Keratinocyte (primary cell): ENCODE measurements around the gene NMD3. TPM values are rescaled to one million over a fixed set of nuclear protein-coding genes. Genes with fewer than 3 reads are reported as not detected.
A peak's percentile ranks its signal among the peaks of the same experiment; 100 is the strongest.
"Not testable (repeated sequence)": the region's sequence is repeated elsewhere in the genome, so short reads cannot be mapped to it uniquely, and the experiment has no call there.

Source experiments
- DNase-seq: peaks from one replicate; pipeline ENCODE4 v3.0.0-alpha.2; 2011; ENCODE audit warnings: low read depth, missing footprints, low spot score
- FAIRE-seq: peaks from 2 replicates; lab custom pipeline; 2011; peaks lifted over from hg19 to GRCh38; lab: Jason Lieb, UNC
- H2AFZ ChIP-seq: 2 replicates; pipeline ENCODE4 v1.6.0; 2012; ENCODE audit warnings: low read length, control low read depth, inconsistent platforms; ENCODE audit not compliant: control insufficient read depth
- H3K27ac ChIP-seq: 2 replicates; pipeline ENCODE4 v1.5.1; 2011; ENCODE audit warnings: low read length; ENCODE audit not compliant: control insufficient read depth, insufficient read depth
- H3K27me3 ChIP-seq: 3 replicates; pipeline ENCODE4 v1.6.0; 2011; ENCODE audit warnings: low read length; ENCODE audit not compliant: control insufficient read depth, insufficient read depth; ENCODE audit errors: extremely low read depth
- H3K36me3 ChIP-seq, 2 experiments: 2 replicates in 1 of 2; 3 replicates in 1 of 2; pipeline ENCODE4 v1.5.1; 2011; ENCODE audit warnings: low read length in 2 of 2, mild to moderate bottlenecking in 1 of 2; ENCODE audit not compliant: control insufficient read depth in 2 of 2, insufficient read depth in 2 of 2; ENCODE audit errors: extremely low read depth in 1 of 2
- H3K4me1 ChIP-seq: 3 replicates; pipeline ENCODE4 v1.5.1; 2011; ENCODE audit warnings: low read length; ENCODE audit not compliant: control insufficient read depth, insufficient read depth; ENCODE audit errors: extremely low read depth
- H3K4me2 ChIP-seq: 3 replicates; pipeline ENCODE4 v1.6.0; 2011; ENCODE audit warnings: low read depth, low read length; ENCODE audit not compliant: control insufficient read depth, insufficient read depth; ENCODE audit errors: extremely low read depth
- H3K4me3 ChIP-seq, 3 experiments: fragments of 200-600 bp in 1 of 3; sonication (generic) in 1 of 3; 2 replicates in 2 of 3; 3 replicates in 1 of 3; pipeline ENCODE4 v1.5.1; 2011 to 2016; ENCODE audit warnings: low read length in 3 of 3, mild to moderate bottlenecking in 3 of 3, control low read depth in 2 of 3, inconsistent platforms in 1 of 3, low read depth in 1 of 3, mixed read lengths in 1 of 3, mixed run types in 1 of 3, moderate library complexity in 1 of 3; ENCODE audit not compliant: control insufficient read depth in 2 of 3, insufficient read depth in 2 of 3; ENCODE audit errors: extremely low read depth in 1 of 3
- H3K79me2 ChIP-seq: 2 replicates; pipeline ENCODE4 v1.6.0; 2012; ENCODE audit warnings: low read length; ENCODE audit not compliant: control insufficient read depth, insufficient read depth
- H3K9ac ChIP-seq: 3 replicates; pipeline ENCODE4 v1.6.0; 2011; ENCODE audit warnings: low read length; ENCODE audit not compliant: control insufficient read depth, insufficient read depth; ENCODE audit errors: extremely low read depth
- H3K9me1 ChIP-seq: 3 replicates; pipeline ENCODE4 v1.6.0; 2011; ENCODE audit warnings: low read length; ENCODE audit not compliant: control insufficient read depth, insufficient read depth; ENCODE audit errors: extremely low read depth
- H3K9me3 ChIP-seq: 2 replicates; pipeline ENCODE4 v1.5.1; 2012; ENCODE audit warnings: low read depth, low read length; ENCODE audit not compliant: control insufficient read depth
- H4K20me1 ChIP-seq: 3 replicates; pipeline ENCODE4 v1.6.0; 2011; ENCODE audit warnings: low read length; ENCODE audit not compliant: control insufficient read depth, insufficient read depth; ENCODE audit errors: extremely low read depth
- EZH2 ChIP-seq: IDR thresholded peaks from one replicate; pipeline ENCODE4 v1.6.1; 2012; ENCODE audit warnings: inconsistent platforms, mild to moderate bottlenecking, low read length, moderate library complexity
- dilution Hi-C: fragments of 300-500 bp; cut with MboI; formaldehyde crosslinking; loops from one replicate; pipeline ENCODE4 v1.7.0; 2020; ENCODE audit warnings: low sequenced_read_pairs; ENCODE audit not compliant: extremely low pct_ligation_motif_present
- polyA plus RNA-seq, 5 experiments: library from polyadenylated mRNA; depleted of rRNA in 3 of 5; stranded (reverse) in 3 of 5; stranded (forward) in 1 of 5; unstranded in 1 of 5; fragments of >200 nt; gene quantifications; 1 replicate in 1 of 5; 2 replicates in 3 of 5; 3 replicates in 1 of 5; pipeline versions ENCODE4 v1.2.1 to v1.2.3, GENCODE V29; 2011 to 2012; ENCODE audit warnings: missing spikeins in 2 of 5, low read depth in 1 of 5, low replicate concordance in 1 of 5
- TF ChIP-seq, protein P1 (sequence below), 3 experiments: IDR thresholded peaks in 1 of 3; conservative IDR thresholded peaks in 1 of 3; optimal IDR thresholded peaks in 1 of 3; 2 replicates in 2 of 3; 3 replicates in 1 of 3; pipeline versions ENCODE3 to v1.5.1; 2011; ENCODE audit warnings: low read length in 3 of 3, mild to moderate bottlenecking in 3 of 3, moderate library complexity in 2 of 3, control low read depth in 1 of 3, inconsistent platforms in 1 of 3; ENCODE audit not compliant: insufficient read depth in 2 of 3; ENCODE audit errors: extremely low read depth in 1 of 3

Gene NMD3
- polyA plus RNA-seq, 1 donor (not counting 4 experiments of a cell fraction or from before 2014, with no cell fraction given), result 65.2 TPM

DNA sequence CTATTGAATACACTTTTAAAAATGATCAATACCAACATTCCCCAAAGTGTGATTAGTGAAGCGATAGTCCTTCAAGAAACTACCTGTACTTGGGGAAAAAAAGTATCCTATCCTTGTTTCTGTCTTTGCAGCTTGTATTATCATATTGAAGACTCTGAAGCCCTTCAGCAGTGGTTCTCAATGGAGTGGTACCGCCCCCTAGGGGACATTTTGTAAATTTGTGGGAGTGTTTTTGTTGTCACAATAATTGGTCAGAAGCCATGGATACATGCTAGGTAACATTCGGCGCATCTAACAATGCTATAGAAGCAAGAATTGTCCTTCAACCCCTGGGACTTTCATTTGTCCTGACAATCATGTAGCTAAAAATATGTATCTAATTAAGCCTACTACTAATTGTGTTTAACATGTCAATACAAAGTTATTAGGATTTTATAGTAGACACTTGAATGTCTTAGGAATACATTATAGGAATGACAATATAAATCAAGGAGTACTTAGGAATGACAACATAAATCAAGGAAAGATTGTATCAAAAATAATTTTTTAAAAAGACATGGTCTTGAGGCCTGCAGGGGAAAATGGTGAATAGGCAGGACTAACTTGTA lies 53.7 kb downstream of the NMD3 start:
- Histone ChIP-seq H3K79me2 (no peaks in the 10 kb centered on the region), H4K20me1 (no peaks in the 10 kb centered on the region), H3K27ac (no peak overlapping the region), H3K4me2 (no peak overlapping the region), H3K27me3 (no peaks in the 10 kb centered on the region), H3K9ac (no peak overlapping the region), H3K4me1 (no peaks in the 10 kb centered on the region), H3K9me1 (no peaks in the 10 kb centered on the region), H3K9me3 (no peaks in the 10 kb centered on the region), H2AFZ (no peak overlapping the region), H3K4me3 (no peak overlapping the region), H3K36me3 (peaks cover 0 to 2% of the 10 kb centered on the region in 2 experiments)
- dilution Hi-C loops, result no loop called here
- TF ChIP-seq, protein P1, sequence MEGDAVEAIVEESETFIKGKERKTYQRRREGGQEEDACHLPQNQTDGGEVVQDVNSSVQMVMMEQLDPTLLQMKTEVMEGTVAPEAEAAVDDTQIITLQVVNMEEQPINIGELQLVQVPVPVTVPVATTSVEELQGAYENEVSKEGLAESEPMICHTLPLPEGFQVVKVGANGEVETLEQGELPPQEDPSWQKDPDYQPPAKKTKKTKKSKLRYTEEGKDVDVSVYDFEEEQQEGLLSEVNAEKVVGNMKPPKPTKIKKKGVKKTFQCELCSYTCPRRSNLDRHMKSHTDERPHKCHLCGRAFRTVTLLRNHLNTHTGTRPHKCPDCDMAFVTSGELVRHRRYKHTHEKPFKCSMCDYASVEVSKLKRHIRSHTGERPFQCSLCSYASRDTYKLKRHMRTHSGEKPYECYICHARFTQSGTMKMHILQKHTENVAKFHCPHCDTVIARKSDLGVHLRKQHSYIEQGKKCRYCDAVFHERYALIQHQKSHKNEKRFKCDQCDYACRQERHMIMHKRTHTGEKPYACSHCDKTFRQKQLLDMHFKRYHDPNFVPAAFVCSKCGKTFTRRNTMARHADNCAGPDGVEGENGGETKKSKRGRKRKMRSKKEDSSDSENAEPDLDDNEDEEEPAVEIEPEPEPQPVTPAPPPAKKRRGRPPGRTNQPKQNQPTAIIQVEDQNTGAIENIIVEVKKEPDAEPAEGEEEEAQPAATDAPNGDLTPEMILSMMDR (optimal IDR thresholded peaks at IDR 0.05 in 1 of 3, IDR thresholded peaks at IDR 0.05 in 1 of 3, conservative IDR thresholded peaks at IDR 0.05 in 1 of 3; ENCODE audit: extremely low read depth in 1 of 3, insufficient read depth in 2 of 3, low read length in 3 of 3), result peak; percentile 36 to 70 (median 54)
- no peak for TF ChIP-seq EZH2
- DNase-seq (no peak), FAIRE-seq (no peak)

DNA sequence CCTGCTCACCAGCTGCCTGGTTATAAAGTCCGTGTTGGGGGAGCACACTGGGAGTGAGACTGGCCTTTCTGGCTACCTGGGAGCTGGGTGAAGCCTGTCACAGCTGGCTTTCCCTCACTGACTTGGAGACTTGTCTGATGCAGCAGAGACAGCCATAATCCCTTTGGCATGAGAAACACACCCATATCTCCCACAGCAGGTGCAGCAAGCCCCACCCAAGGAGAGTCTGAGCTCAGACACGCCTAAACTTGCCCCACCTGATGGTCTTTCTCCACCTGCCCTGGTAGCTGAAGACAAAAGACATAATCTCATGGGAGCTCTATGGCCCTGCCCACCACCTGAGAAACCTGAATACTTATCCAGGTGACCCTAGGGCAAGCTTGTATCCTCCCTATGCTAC lies 54.8 kb downstream of the NMD3 start:
- no peaks in the 10 kb centered on the region for H3K9me3 ChIP-seq
- no peaks in the 10 kb centered on the region for H3K9me1 ChIP-seq
- TF ChIP-seq EZH2, result no peak
- TF ChIP-seq, protein P1 (optimal IDR thresholded peaks at IDR 0.05 in 1 of 3, IDR thresholded peaks at IDR 0.05 in 1 of 3, conservative IDR thresholded peaks at IDR 0.05 in 1 of 3; ENCODE audit: extremely low read depth in 1 of 3, insufficient read depth in 2 of 3, low read length in 3 of 3), result no peak
- no peak overlapping the region for H3K27ac ChIP-seq
- H3K4me1 ChIP-seq, result no peaks in the 10 kb centered on the region
- dilution Hi-C loops, result no loop called here
- no peak overlapping the region for H3K9ac ChIP-seq
- no peaks in the 10 kb centered on the region for H3K79me2 ChIP-seq
- H3K27me3 ChIP-seq, result no peaks in the 10 kb centered on the region
- FAIRE-seq, result no peak
- no peak overlapping the region for H2AFZ ChIP-seq
- DNase-seq, result no peak
- H3K4me3 ChIP-seq, result no peak overlapping the region
- peaks cover 0 to 2% of the 10 kb centered on the region in 2 experiments for H3K36me3 ChIP-seq
- no peak overlapping the region for H3K4me2 ChIP-seq
- H4K20me1 ChIP-seq, result no peaks in the 10 kb centered on the region

DNA sequence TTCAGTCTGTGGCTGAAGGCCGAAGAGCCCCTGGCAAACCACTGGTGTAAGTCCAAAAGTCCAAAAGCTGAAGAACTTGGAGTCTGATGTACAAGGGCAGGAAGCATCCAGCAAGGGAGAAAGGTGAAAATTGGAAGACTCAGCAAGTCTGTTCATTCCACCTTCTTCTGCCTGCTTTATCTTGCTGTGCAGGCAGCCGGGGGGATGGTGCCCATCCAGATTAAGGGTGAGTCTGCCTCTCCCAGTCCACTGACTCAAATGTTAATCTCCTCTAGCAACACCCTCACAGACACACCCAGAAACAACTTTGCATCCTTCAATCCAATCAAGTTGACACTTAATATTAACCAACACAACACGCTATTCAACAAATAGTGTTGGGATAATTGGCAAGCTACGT lies 61.3 kb downstream of the NMD3 start:
- H3K4me1 ChIP-seq, H3K9me1 ChIP-seq, H3K9me3 ChIP-seq, FAIRE-seq, H3K27me3 ChIP-seq, H3K4me2 ChIP-seq, H3K36me3 ChIP-seq, DNase-seq, H3K9ac ChIP-seq, H3K79me2 ChIP-seq, H4K20me1 ChIP-seq, dilution Hi-C loops, H3K27ac ChIP-seq, H2AFZ ChIP-seq, H3K4me3 ChIP-seq: not testable (repeated sequence)
